Endothelial cell of umbilical vein (primary cell): ENCODE data around the gene CPHXL. TPM values are rescaled to one million over a fixed set of nuclear protein-coding genes. Genes with fewer than 3 reads are reported as not detected.

Experiments used
- BruUV-seq: library from RNA; stranded (reverse); fragments of 400-500 nt; replicated peaks from 2 replicates; lab custom pipeline; 2021; lab: Mats Ljungman, UMichigan
- CTCF ChIA-PET: fragments of 300-600, 350-600 bp; sonication (Branson Sonifier 250); formaldehyde crosslinking; loops from one replicate; lab custom pipeline; 2021; ENCODE audit warnings: antibody characterized with exemption, inconsistent platforms; lab: Charles Lee
- POLR2A ChIA-PET: fragments of 300-600, 350-600 bp; sonication (Branson Sonifier 250); formaldehyde crosslinking; loops from one replicate; lab custom pipeline; 2021; ENCODE audit warnings: antibody characterized with exemption, inconsistent platforms; lab: Charles Lee
- DNase-seq: peaks from one replicate; pipeline ENCODE4 v3.0.0-alpha.2; 2011; ENCODE audit warnings: low read depth, low spot score
- FAIRE-seq: peaks from 2 replicates; lab custom pipeline; 2011; peaks lifted over from hg19 to GRCh38; lab: Jason Lieb, UNC
- H2AFZ ChIP-seq: 2 replicates; pipeline ENCODE4 v1.6.0; 2012; ENCODE audit warnings: low read depth, low read length, control low read depth, inconsistent platforms
- H3K27ac ChIP-seq: 2 replicates; pipeline ENCODE4 v1.5.1; 2011; ENCODE audit warnings: low read depth, mild to moderate bottlenecking, control low read depth, low read length, moderate library complexity; ENCODE audit not compliant: insufficient read depth
- H3K27me3 ChIP-seq, 2 experiments: 2 replicates each; pipeline versions ENCODE4 v1.6.0 to v1.6.1; 2011; ENCODE audit warnings: low read length in 2 of 2, mixed read lengths in 1 of 2; ENCODE audit not compliant: control insufficient read depth in 2 of 2, insufficient read depth in 2 of 2
- H3K36me3 ChIP-seq, 2 experiments: 2 replicates in 1 of 2; 3 replicates in 1 of 2; pipeline ENCODE4 v1.5.1; 2011; ENCODE audit warnings: low read length in 2 of 2, mild to moderate bottlenecking in 1 of 2, moderate library complexity in 1 of 2; ENCODE audit not compliant: control insufficient read depth in 2 of 2, insufficient read depth in 2 of 2; ENCODE audit errors: extremely low read depth in 1 of 2
- H3K4me1 ChIP-seq: 3 replicates; pipeline ENCODE4 v1.5.1; 2011; ENCODE audit warnings: mild to moderate bottlenecking, low read length; ENCODE audit not compliant: control insufficient read depth, insufficient read depth; ENCODE audit errors: extremely low read depth
- H3K4me2 ChIP-seq: 2 replicates; pipeline ENCODE4 v1.6.1; 2011; ENCODE audit warnings: low read length, control low read depth, mixed read lengths; ENCODE audit not compliant: insufficient read depth
- H3K4me3 ChIP-seq, 3 experiments: fragments of 200-600 bp in 1 of 3; sonication (generic), shearing (Covaris generic) in 1 of 3; replicated peaks in 1 of 3; 2 replicates each; pipeline ENCODE4 v1.5.1; 2011 to 2016; ENCODE audit warnings: control low read depth in 3 of 3, low read length in 3 of 3, mild to moderate bottlenecking in 2 of 3, inconsistent platforms in 1 of 3, low read depth in 1 of 3, moderate library complexity in 1 of 3; ENCODE audit not compliant: insufficient read depth in 1 of 3
- H3K79me2 ChIP-seq: 2 replicates; pipeline ENCODE4 v1.6.0; 2012; ENCODE audit warnings: low read length, inconsistent platforms; ENCODE audit not compliant: control insufficient read depth, insufficient read depth
- H3K9ac ChIP-seq: replicated peaks from 2 replicates; pipeline ENCODE3; 2011; ENCODE audit warnings: low read length, control low read depth; ENCODE audit not compliant: insufficient read depth; ENCODE audit errors: extremely low read depth
- H3K9me1 ChIP-seq: replicated peaks from 3 replicates; pipeline ENCODE4 v1.6.0; 2011; ENCODE audit warnings: mild to moderate bottlenecking, low read length; ENCODE audit not compliant: control insufficient read depth, insufficient read depth; ENCODE audit errors: extremely low read depth
- H3K9me3 ChIP-seq: replicated peaks from 2 replicates; pipeline ENCODE4 v1.5.1; 2012; ENCODE audit warnings: low read length, inconsistent platforms; ENCODE audit not compliant: control insufficient read depth, insufficient read depth
- H4K20me1 ChIP-seq: replicated peaks from 2 replicates; pipeline ENCODE3; 2011; ENCODE audit warnings: mild to moderate bottlenecking, low read length; ENCODE audit not compliant: control insufficient read depth, insufficient read depth; ENCODE audit errors: extremely low read depth
- FOS ChIP-seq: IDR thresholded peaks from 2 replicates; pipeline ENCODE4 v1.6.1; 2011; ENCODE audit warnings: mild to moderate bottlenecking, low read length, moderate library complexity, borderline replicate concordance; ENCODE audit not compliant: insufficient read depth
- GATA2 ChIP-seq: IDR thresholded peaks from 2 replicates; pipeline ENCODE4 v1.7.0; 2011; ENCODE audit warnings: low read depth, mild to moderate bottlenecking, moderate library complexity, mixed read lengths, low read length; ENCODE audit not compliant: insufficient read length, insufficient read depth
- MYC ChIP-seq: IDR thresholded peaks from one replicate; pipeline ENCODE4 v1.6.1; 2011; ENCODE audit warnings: mild to moderate bottlenecking, low read depth, low read length
- POLR2A ChIP-seq: IDR thresholded peaks from 2 replicates; pipeline ENCODE4 v1.6.1; 2012; ENCODE audit warnings: low read depth, mild to moderate bottlenecking, control low read depth, low read length
- POLR2AphosphoS5 ChIP-seq: IDR thresholded peaks from 2 replicates; pipeline ENCODE4 v1.6.1; 2012; ENCODE audit warnings: low read depth, mild to moderate bottlenecking, control low read depth, low read length, moderate library complexity; ENCODE audit not compliant: insufficient read depth
- dilution Hi-C: fragments of 300-500 bp; cut with MboI; formaldehyde crosslinking; loops from one replicate; pipeline ENCODE4 v1.15.0; 2019; ENCODE audit warnings: low sequenced_read_pairs; ENCODE audit not compliant: extremely low pct_ligation_motif_present
- intact Hi-C: fragments of 100-400 bp; cut with micrococcal nuclease; formaldehyde crosslinking; loops from one replicate; pipeline ENCODE4 v1.10.0; 2022
- polyA plus RNA-seq, 4 experiments: library from polyadenylated mRNA; depleted of rRNA in 3 of 4; stranded (reverse) in 3 of 4; unstranded in 1 of 4; fragments of >200 nt; gene quantifications; 2 replicates each; pipeline versions ENCODE4 v1.2.1 to v1.2.3, GENCODE V29; 2011 to 2012; ENCODE audit warnings: missing spikeins in 1 of 4
- total RNA-seq: library from RNA; stranded (reverse); gene quantifications from 2 replicates; pipeline ENCODE4 v1.2.3, GENCODE V29; 2021
- TF ChIP-seq, protein P1 (sequence below): IDR thresholded peaks from 2 replicates; pipeline ENCODE4 v1.6.1; 2011; ENCODE audit not compliant: insufficient read depth, insufficient read length
- TF ChIP-seq, protein P2 (sequence below), 2 donors: IDR thresholded peaks; 1 replicate in 1 of 2; 2 replicates in 1 of 2; pipeline ENCODE4 v1.5.1; 2011; ENCODE audit warnings: low read length in 2 of 2, mild to moderate bottlenecking in 2 of 2, moderate library complexity in 2 of 2, control low read depth in 1 of 2, inconsistent platforms in 1 of 2, low read depth in 1 of 2; ENCODE audit not compliant: insufficient read depth in 1 of 2; ENCODE audit errors: extremely low read depth in 1 of 2

The CPHXL gene
- total and polyA plus RNA-seq, 2 donors (not counting 3 experiments of a cell fraction or from before 2014, with no cell fraction given), result not detected

DNA sequence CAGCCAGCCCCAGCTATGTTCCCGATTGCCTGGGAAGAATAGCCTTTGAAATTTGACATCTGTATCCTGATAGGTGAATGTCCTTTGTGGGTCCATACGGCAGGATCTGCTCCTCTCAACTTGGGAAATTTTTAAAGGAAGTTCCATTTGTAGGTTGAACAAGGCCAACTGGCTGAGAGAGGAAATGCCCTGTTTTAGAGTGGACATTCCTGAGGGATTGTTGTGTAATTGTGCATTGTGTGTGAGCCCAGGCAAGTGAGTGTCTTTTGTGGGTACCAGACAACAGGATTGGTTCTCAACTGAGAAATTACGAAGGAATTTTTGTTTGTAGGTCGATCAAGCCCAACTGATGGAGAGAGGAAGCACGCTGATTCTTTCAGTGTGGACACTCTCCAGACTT is 46.9 kb downstream of the CPHXL start:
- dilution Hi-C loops, result no loop called here
- Histone ChIP-seq H3K4me2 (no peak overlapping the region), H3K79me2 (no peaks in the 10 kb centered on the region), H3K27ac (no peak overlapping the region), H3K9me1 (no peaks in the 10 kb centered on the region), H3K4me1 (no peaks in the 10 kb centered on the region), H2AFZ (no peak overlapping the region), H3K36me3 (no peaks in the 10 kb centered on the region), H3K4me3 (no peak overlapping the region), H4K20me1 (no peaks in the 10 kb centered on the region), H3K9me3 (no peaks in the 10 kb centered on the region), H3K9ac (no peak overlapping the region), H3K27me3 (peaks cover 0 to 1% of the 10 kb centered on the region in 2 experiments)
- intact Hi-C loops, result no loop called here
- DNase-seq (no peak), FAIRE-seq (no peak)
- no TSS peak for BruUV-seq
- ChIA-PET CTCF (no interaction called here), POLR2A (no interaction called here)
- TF ChIP-seq GATA2 (no peak), FOS (no peak), POLR2A (no peak), POLR2AphosphoS5 (no peak), MYC (no peak)
- TF ChIP-seq, protein P1, sequence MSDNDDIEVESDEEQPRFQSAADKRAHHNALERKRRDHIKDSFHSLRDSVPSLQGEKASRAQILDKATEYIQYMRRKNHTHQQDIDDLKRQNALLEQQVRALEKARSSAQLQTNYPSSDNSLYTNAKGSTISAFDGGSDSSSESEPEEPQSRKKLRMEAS, result no peak
- TF ChIP-seq, protein P2, sequence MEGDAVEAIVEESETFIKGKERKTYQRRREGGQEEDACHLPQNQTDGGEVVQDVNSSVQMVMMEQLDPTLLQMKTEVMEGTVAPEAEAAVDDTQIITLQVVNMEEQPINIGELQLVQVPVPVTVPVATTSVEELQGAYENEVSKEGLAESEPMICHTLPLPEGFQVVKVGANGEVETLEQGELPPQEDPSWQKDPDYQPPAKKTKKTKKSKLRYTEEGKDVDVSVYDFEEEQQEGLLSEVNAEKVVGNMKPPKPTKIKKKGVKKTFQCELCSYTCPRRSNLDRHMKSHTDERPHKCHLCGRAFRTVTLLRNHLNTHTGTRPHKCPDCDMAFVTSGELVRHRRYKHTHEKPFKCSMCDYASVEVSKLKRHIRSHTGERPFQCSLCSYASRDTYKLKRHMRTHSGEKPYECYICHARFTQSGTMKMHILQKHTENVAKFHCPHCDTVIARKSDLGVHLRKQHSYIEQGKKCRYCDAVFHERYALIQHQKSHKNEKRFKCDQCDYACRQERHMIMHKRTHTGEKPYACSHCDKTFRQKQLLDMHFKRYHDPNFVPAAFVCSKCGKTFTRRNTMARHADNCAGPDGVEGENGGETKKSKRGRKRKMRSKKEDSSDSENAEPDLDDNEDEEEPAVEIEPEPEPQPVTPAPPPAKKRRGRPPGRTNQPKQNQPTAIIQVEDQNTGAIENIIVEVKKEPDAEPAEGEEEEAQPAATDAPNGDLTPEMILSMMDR (IDR thresholded peaks at IDR 0.05; ENCODE audit: extremely low read depth in 1 of 2, insufficient read depth in 1 of 2, low read depth in 1 of 2, low read length in 2 of 2), result no peak
